HS-27A (cell line): ENCODE measurements around the gene BMP2K.
"Not testable (repeated sequence)": the region's sequence is repeated elsewhere in the genome, so short reads cannot be mapped to it uniquely, and the experiment has no call there.

Experiments used
- DNase-seq: peaks from one replicate; pipeline ENCODE4 v3.0.0-alpha.2; 2012; ENCODE audit warnings: low read depth, missing footprints

The BMP2K gene

GRCh38 chr4:78795594-78796416, 19.7 kb downstream of the BMP2K start:
- not testable (repeated sequence) for DNase-seq

DNA sequence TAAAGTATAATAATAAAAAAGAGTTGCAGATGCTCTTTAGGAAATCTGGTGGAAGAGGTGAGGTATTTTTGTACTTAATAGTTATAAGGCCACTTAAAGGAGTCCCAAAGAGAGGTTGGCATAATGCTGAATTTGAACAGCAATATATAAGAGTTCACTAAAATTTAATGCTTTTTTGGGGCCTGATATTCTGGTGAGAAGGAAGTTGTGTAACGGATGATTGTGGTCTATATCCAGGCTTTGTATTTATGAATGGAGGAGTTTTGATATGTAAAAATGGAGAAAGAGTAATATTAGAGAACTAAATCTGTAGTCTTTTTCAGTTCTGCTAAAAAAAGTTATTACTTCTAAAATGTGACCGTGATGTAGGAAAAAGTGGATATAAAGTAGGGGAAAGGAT, 20.4 kb downstream of the BMP2K start:
- DNase-seq = no peak

- DNase-seq = no peak
Measured at GRCh38 chr4:78797777-78798284, 21.7 kb downstream of the BMP2K start.

GRCh38 chr4:78799551-78800495, 23.7 kb downstream of the BMP2K start:
- DNase-seq = no peak

- DNase-seq = no peak
Measured at GRCh38 chr4:78800965-78801364, 24.8 kb downstream of the BMP2K start.

GRCh38 chr4:78803983-78804382, 27.8 kb downstream of the BMP2K start:
- no peak for DNase-seq

DNA sequence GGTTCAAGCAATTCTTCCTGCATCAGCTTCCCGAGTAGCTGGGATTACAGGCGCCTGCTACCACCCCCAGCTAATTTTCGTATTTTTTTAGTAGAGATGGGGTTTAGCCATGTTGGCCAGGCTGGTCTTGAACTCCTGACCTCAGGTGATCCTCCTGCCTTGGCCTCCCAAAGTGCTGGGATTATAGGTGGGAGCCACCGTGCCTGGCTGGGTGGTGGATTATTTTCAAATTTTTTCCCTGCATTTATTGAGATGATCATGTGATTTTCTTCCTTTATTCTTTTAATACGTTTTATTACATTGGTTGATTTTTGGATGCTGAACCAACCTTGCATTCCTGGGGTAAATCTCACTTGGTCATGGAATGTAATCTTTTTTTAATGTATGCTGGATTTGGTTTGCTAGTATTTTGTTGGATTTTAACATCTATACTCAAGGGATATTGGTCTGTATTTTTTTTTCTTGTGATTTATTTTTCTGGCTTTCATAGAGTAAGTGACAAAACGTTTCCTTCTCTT, 30.9 kb downstream of the BMP2K start:
- no peak for DNase-seq

DNA sequence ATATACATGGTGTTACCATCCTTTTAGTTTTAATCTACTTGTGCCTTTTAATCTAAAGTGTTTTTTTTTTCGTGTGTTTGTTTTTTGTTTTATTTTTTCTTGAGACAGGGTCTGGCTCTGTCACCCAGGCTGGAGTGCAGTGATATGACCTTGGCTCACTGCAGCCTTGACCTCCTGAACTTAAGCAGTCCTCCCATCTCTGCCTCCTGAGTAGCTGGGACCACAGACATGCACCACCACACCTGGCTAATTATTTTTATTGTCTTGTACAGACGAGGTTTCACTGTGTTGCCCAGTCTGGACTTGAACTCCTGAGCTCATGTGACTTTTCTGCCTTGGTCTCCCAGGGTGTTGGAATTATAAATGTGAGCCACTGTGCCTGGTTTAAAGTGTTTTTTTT, 33.1 kb downstream of the BMP2K start:
- DNase-seq = no peak

- DNase-seq = no peak
Measured at GRCh38 chr4:78809928-78810835, 34.0 kb downstream of the BMP2K start.

DNA sequence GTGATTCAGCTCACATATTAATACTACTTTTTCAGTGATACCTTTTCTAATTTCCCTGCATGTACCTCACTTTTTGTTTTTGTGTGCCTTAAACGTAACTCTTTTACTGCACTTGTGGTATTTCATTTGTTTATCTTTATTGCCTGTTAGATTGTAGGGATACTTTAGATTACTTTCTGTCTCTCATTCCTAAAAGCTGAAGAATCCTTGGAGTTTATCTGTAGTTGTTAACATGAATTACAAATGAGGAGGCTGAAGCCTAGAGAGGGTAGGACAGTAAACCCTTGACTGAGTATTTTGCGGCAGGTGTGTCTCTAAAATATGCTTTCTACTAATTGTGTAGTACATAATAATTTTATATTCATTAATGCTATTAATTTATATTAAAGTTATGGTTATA, 34.9 kb downstream of the BMP2K start:
- DNase-seq = no peak

GRCh38 chr4:78818530-78819079, 42.5 kb downstream of the BMP2K start:
- DNase-seq = no peak

DNA sequence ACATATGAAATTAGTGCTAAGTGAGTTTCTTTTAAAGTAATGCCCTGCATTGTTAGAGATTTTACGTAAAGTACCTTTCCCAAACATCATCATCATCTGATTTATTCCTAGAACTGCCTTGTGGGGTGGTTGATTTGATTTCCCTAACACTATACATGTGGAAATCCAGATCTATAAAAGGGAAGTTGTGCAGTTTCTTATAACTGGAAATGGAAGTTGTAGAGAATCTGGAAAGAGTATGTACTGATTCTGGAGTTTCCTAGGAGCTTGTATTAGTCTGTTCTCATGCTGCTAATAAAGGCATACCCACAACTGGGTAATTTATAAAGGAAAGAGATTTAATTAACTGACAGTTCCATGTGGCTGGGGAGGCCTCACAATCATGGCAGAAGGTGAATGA, 47.9 kb downstream of the BMP2K start:
- DNase-seq = no peak

GRCh38 chr4:78827191-78827590, 51.0 kb downstream of the BMP2K start:
- no peak for DNase-seq

DNA sequence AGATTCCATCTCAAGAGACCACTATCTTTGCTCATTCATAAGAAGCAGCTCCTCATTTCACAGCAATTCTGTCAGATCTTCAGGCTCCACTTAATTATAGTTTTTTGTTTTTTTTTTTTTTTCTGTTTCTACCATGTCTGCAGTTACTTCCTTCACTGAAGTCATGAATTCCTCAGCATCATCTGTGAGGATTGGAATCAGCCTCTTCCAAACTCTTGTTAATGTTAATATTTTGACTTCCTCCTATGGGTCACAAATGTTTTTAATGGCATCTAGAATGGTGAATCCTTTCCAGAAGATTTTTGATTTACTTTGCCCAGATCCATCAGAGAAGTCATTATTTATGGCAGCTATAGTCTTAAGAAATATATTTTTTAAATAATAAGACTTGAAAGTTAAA, 53.1 kb downstream of the BMP2K start:
- no peak for DNase-seq

DNA sequence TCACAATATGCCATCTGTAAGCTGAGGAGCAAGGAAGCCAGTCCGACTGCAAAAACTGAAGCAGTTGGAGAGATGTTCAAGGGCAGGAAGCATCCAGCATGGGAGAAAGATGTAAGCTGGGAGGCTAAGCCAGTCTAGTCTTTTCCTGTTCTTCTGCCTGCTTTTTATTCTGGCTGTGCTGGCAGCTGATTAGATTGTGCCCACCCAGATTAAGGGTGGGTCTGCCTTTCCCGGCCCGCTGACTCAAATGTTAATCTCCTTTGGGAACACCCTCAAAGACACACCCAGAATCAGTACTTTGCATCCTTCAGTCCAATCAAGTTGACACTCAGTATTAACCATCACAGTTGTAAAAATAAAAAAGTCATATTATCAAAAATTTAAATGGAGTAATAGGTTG, 63.5 kb downstream of the BMP2K start:
- not testable (repeated sequence) for DNase-seq

DNA sequence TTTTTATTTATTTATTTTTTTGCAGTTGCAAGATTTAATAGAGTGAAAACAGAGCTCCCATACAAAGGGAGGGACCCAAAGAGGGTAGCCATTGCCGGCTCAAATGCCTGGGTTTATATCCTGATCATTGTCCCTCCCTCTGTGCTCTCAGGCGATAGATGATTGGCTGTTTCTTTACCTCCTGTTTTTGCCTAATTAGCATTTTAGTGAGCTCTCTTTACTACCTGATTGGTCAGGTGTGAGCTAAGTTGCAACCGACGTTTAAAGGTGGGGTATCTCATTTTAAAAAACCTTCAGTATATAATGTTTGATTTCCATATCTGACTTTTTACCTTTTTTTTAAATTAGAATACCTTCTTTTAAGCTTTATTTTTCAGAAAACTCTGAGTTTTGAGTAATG, 64.1 kb downstream of the BMP2K start:
- not testable (repeated sequence) for DNase-seq

DNA sequence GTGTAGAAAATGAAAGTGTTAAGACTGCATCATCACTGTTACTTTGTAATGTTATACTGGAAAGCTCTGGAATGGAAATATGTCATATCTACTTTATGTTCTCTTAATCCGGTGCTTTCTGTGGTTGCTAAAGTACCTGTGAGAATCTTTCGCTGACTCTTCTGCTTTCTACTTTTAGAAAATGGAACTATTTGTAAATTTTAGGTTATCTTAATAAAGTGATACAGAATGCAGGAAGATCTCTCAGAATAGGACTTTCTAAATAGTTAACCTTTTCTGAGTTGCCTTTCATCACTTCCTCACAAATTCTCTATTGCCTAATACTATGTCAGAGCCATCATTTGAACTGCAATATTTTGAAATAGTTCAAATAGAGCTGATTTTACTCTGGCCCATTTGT, 69.3 kb downstream of the BMP2K start:
- DNase-seq = no peak

DNA sequence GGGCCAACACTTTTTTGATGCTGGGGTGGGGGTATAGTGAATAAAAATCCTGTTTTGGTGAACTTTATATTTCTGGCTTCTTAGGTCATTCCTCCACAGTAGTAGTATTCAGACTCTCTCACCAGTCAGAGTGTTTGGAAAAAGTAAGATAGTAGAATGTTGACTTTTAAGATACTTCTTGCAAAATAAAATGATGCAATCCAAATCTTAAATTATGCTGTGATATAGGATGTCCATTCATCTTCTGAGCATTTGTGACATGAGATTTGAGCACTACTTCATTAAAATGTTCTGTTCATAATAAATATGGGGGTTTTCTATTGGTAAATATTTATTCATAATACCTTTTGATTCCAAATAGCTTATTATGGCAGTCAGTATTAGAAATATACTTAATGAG, 70.1 kb downstream of the BMP2K start:
- no peak for DNase-seq

DNA sequence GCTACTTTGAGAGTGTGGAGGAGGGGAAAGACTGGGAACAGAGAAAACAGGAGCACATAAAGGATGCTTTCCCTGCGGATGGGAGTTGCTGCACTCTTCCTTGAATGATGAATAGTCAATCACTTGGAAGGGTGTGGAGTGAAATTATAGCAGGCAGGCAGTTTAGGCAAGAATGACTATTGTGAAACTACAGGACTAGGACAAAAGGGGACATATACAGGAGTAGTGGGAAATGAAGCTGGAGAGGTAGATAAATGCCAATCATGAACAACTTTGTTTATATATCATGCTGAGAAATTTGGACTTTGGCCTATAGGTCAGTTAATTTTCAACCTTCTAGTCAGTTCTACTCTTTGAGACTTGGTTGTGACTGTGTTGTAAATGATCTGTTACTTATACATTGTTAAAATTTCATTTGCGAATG, 86.2 kb downstream of the BMP2K start:
- no peak for DNase-seq

DNA sequence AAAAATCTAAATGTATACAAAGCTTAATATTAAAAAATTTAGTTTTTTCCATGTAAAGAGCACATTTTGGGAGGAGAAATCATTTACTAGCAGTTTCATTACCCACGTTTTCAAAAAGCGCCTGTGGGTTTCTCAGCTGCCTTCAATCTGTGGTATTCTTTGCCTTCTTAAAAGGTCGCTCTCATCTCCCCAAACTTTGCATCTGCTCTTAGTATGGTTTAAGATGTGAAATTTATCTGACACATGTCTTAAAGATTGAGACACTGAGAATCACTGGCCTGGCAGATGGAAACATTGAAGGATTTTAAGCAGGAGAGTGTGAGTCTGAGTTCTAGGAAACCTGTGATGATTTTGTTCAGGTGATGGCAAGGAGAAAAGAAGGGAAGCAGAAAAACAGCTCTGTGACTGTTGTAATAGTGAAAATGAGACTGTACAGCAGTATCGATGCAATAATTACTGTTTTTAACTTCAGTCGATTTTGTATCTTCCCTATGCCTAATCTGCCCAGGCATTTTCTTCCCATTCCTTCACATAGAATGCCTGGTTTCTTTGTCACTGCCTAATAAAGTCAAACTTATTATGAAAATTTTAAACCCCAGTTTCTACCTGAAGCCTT, 87.2 kb downstream of the BMP2K start:
- DNase-seq = no peak

- no peak for DNase-seq
Measured at GRCh38 chr4:78863991-78864390, 87.8 kb downstream of the BMP2K start.
